Immature natural killer cell (primary cell): Measurements from ENCODE around the gene CCDC78. TPM values are rescaled to one million over a fixed set of nuclear protein-coding genes. Genes with fewer than 3 reads are reported as not detected.
A peak's percentile ranks its signal among the peaks of the same experiment; 100 is the strongest.
"Not testable (repeated sequence)": the region's sequence is repeated elsewhere in the genome, so short reads cannot be mapped to it uniquely, and the experiment has no call there.

ENCODE experiments used
- DNase-seq, 3 donors: peaks; one replicate each; pipeline ENCODE4 v3.0.0; 2022; ENCODE audit warnings: mixed read lengths in 1 of 3
- H3K27ac Mint-ChIP-seq, 6 donors: one replicate each; pipeline ENCODE4 v1.8.0; 2020; ENCODE audit warnings: mixed read lengths in 6 of 6, mild to moderate bottlenecking in 5 of 6, inconsistent platforms in 4 of 6, moderate library complexity in 3 of 6
- H3K27me3 Mint-ChIP-seq, 3 donors: one replicate each; pipeline ENCODE4 v1.8.0; 2020 to 2021; ENCODE audit warnings: low read depth in 3 of 3, mild to moderate bottlenecking in 3 of 3, mixed read lengths in 3 of 3, moderate library complexity in 3 of 3, inconsistent platforms in 1 of 3
- H3K36me3 Mint-ChIP-seq, 3 donors: one replicate each; pipeline ENCODE4 v1.8.0; 2020; ENCODE audit warnings: mixed read lengths in 3 of 3, inconsistent platforms in 2 of 3, mild to moderate bottlenecking in 2 of 3
- H3K4me1 Mint-ChIP-seq, 2 donors: one replicate each; pipeline ENCODE4 v1.8.0; 2020; ENCODE audit warnings: inconsistent platforms in 2 of 2, mild to moderate bottlenecking in 2 of 2, mixed read lengths in 2 of 2, moderate library complexity in 1 of 2
- H3K4me3 Mint-ChIP-seq, 5 donors: one replicate each; pipeline ENCODE4 v1.8.0; 2020; ENCODE audit warnings: mild to moderate bottlenecking in 5 of 5, mixed read lengths in 5 of 5, inconsistent platforms in 3 of 5, moderate library complexity in 3 of 5
- H3K9me3 Mint-ChIP-seq, 6 donors: one replicate each; pipeline ENCODE4 v1.8.0; 2020; ENCODE audit warnings: mild to moderate bottlenecking in 6 of 6, mixed read lengths in 6 of 6, inconsistent platforms in 4 of 6, moderate library complexity in 3 of 6
- polyA plus RNA-seq, 3 donors: library from polyadenylated mRNA; unstranded; fragments of 300-500 nt; fragmentation: Illumina TruSeq; gene quantifications; one replicate each; pipeline ENCODE4 v1.2.3, GENCODE V29; 2021

The CCDC78 gene
- polyA plus RNA-seq, 3 donors from 2014 or later: 0.34 to 1.7 (median 1.4) TPM

GRCh38 chr16:751152-752006 lies 25.1 kb upstream of the CCDC78 start:
- Mint-ChIP-seq H3K27ac (no peak overlapping the region), H3K4me1 (no peaks in the 10 kb centered on the region)
- DNase-seq: no peak

GRCh38 chr16:750485-750884 lies 24.2 kb upstream of the CCDC78 start:
- Mint-ChIP-seq H3K27ac (no peak overlapping the region), H3K4me3 (no peak overlapping the region), H3K27me3 (peaks cover 0 to 5% (median 2%) of the 10 kb centered on the region in 3 donors), H3K36me3 (no peaks in the 10 kb centered on the region), H3K9me3 (no peaks in the 10 kb centered on the region), H3K4me1 (no peaks in the 10 kb centered on the region)
- no peak for DNase-seq

More at GRCh38 chr16:751152-752006, 25.1 kb upstream of the CCDC78 start:
- Mint-ChIP-seq H3K27me3 (peaks cover 0 to 5% (median 2%) of the 10 kb centered on the region in 3 donors), H3K36me3 (no peaks in the 10 kb centered on the region), H3K4me3 (no peak overlapping the region), H3K9me3 (no peaks in the 10 kb centered on the region)

- H3K4me1 Mint-ChIP-seq: no peaks in the 10 kb centered on the region
- H3K4me3 Mint-ChIP-seq: no peak overlapping the region
- H3K27ac Mint-ChIP-seq: no peak overlapping the region
- peaks cover 0 to 5% (median 2%) of the 10 kb centered on the region in 3 donors for H3K27me3 Mint-ChIP-seq
- no peaks in the 10 kb centered on the region for H3K9me3 Mint-ChIP-seq
- DNase-seq: no peak
- H3K36me3 Mint-ChIP-seq: no peaks in the 10 kb centered on the region
Observed at GRCh38 chr16:749010-749409, 22.8 kb upstream of the CCDC78 start.

GRCh38 chr16:747978-748746 lies 21.9 kb upstream of the CCDC78 start:
- DNase-seq: no peak
- H3K9me3 Mint-ChIP-seq: no peaks in the 10 kb centered on the region
- H3K27ac Mint-ChIP-seq: no peak overlapping the region
- H3K27me3 Mint-ChIP-seq: peaks cover 0 to 4% (median 2%) of the 10 kb centered on the region in 3 donors
- H3K36me3 Mint-ChIP-seq: no peaks in the 10 kb centered on the region
- H3K4me1 Mint-ChIP-seq: no peaks in the 10 kb centered on the region
- no peak overlapping the region for H3K4me3 Mint-ChIP-seq

- Mint-ChIP-seq H3K36me3 (no peaks in the 10 kb centered on the region), H3K4me3 (no peak overlapping the region), H3K9me3 (no peaks in the 10 kb centered on the region), H3K4me1 (peaks cover 0 to 1% of the 10 kb centered on the region in 2 donors), H3K27ac (no peak overlapping the region), H3K27me3 (peaks cover 0 to 3% (median 2%) of the 10 kb centered on the region in 3 donors)
- no peak for DNase-seq
Observed at GRCh38 chr16:746637-747036, 20.4 kb upstream of the CCDC78 start.

- H3K4me3 Mint-ChIP-seq: no peak overlapping the region
- H3K36me3 Mint-ChIP-seq: no peaks in the 10 kb centered on the region
- H3K4me1 Mint-ChIP-seq: peaks cover 0 to 3% of the 10 kb centered on the region in 2 donors
- H3K27me3 Mint-ChIP-seq: peaks cover 0 to 2% (median 0%) of the 10 kb centered on the region in 3 donors
- no peak for DNase-seq
- no peaks in the 10 kb centered on the region for H3K9me3 Mint-ChIP-seq
- H3K27ac Mint-ChIP-seq: no peak overlapping the region
Observed at GRCh38 chr16:745739-746138, 19.5 kb upstream of the CCDC78 start.

GRCh38 chr16:743794-744500 lies 17.7 kb upstream of the CCDC78 start:
- Mint-ChIP-seq H3K9me3 (no peaks in the 10 kb centered on the region), H3K27me3 (peaks cover 0 to 2% (median 0%) of the 10 kb centered on the region in 3 donors), H3K27ac (no peak overlapping the region), H3K4me1 (peaks cover 8 to 13% of the 10 kb centered on the region in 2 donors), H3K36me3 (no peaks in the 10 kb centered on the region), H3K4me3 (no peak overlapping the region)
- DNase-seq: no peak

- not testable (repeated sequence) for H3K36me3 Mint-ChIP-seq, H3K27me3 Mint-ChIP-seq, H3K4me3 Mint-ChIP-seq, DNase-seq, H3K9me3 Mint-ChIP-seq, H3K27ac Mint-ChIP-seq
- peaks cover 8 to 15% of the 10 kb centered on the region in 2 donors for H3K4me1 Mint-ChIP-seq
Observed at GRCh38 chr16:742894-743293, 16.7 kb upstream of the CCDC78 start.

- DNase-seq: no peak
- Mint-ChIP-seq H3K4me1 (peaks cover 8 to 15% of the 10 kb centered on the region in 2 donors), H3K36me3 (no peaks in the 10 kb centered on the region), H3K4me3 (peak overlapping the region; percentile 45 to 67 (median 63)), H3K27me3 (peaks cover 0 to 6% (median 1%) of the 10 kb centered on the region in 3 donors), H3K9me3 (no peaks in the 10 kb centered on the region), H3K27ac (no peak overlapping the region)
Observed at GRCh38 chr16:741986-742629, 15.9 kb upstream of the CCDC78 start.

- DNase-seq: peak; percentile 90 to 92 (median 91)
- H3K36me3 Mint-ChIP-seq: peaks cover 0 to 4% (median 0%) of the 10 kb centered on the region in 3 donors
- peak within 1 kb of the TSS in 3 of 6 donors; percentile 32 to 58 (median 57) for H3K27ac Mint-ChIP-seq
- peaks cover 8 to 15% of the 10 kb centered on the region in 2 donors for H3K4me1 Mint-ChIP-seq
- H3K27me3 Mint-ChIP-seq: peaks cover 0 to 4% (median 1%) of the 10 kb centered on the region in 3 donors
- H3K4me3 Mint-ChIP-seq: peak within 1 kb of the TSS; percentile 69 to 82 (median 76)
- H3K9me3 Mint-ChIP-seq: no peaks in the 10 kb centered on the region
Observed at GRCh38 chr16:740764-741505, 14.7 kb upstream of the CCDC78 start, which contains the start of gene CIAO3. CIAO3 (minus strand) TSS chr16:740997; CDS start chr16:740985, 12 bp downstream.

- H3K9me3 Mint-ChIP-seq: no peaks in the 10 kb centered on the region
- H3K27ac Mint-ChIP-seq: peak overlapping the region in 1 of 6 donors; percentile 58
- H3K4me3 Mint-ChIP-seq: peak overlapping the region; percentile 69 to 82 (median 76)
- peaks cover 0 to 7% (median 0%) of the 10 kb centered on the region in 3 donors for H3K36me3 Mint-ChIP-seq
- no peak for DNase-seq
- peaks cover 8 to 15% of the 10 kb centered on the region in 2 donors for H3K4me1 Mint-ChIP-seq
- H3K27me3 Mint-ChIP-seq: peaks cover 0 to 4% (median 1%) of the 10 kb centered on the region in 3 donors
Observed at GRCh38 chr16:740459-740763, 14.2 kb upstream of the CCDC78 start.

GRCh38 chr16:739560-740458 lies 13.6 kb upstream of the CCDC78 start:
- Mint-ChIP-seq H3K9me3 (no peaks in the 10 kb centered on the region), H3K27ac (no peak overlapping the region), H3K4me1 (peaks cover 8 to 15% of the 10 kb centered on the region in 2 donors), H3K36me3 (peaks cover 0 to 7% (median 0%) of the 10 kb centered on the region in 3 donors), H3K4me3 (peak overlapping the region; percentile 33 to 77 (median 69)), H3K27me3 (peaks cover 0 to 4% (median 1%) of the 10 kb centered on the region in 3 donors)
- no peak for DNase-seq
